ENCODE results near the gene LYL1. TPM values are rescaled to one million over a fixed set of nuclear protein-coding genes. Genes with fewer than 3 reads are reported as not detected.

LYL1 gene
- total and polyA plus RNA-seq, 9 of the 15 experiments (the other 6 are each of a cell fraction or from before 2014, with no cell fraction given) = 1.3 to 266 (median 34.0) TPM

GRCh38 chr19:13095934-13096927 lies 6.4 kb downstream of the LYL1 start (continued):
- TF ChIP-seq ATF3 (IDR thresholded peaks at IDR 0.05) (no peak), ATF3 (CRISPR knock-in tag; conservative IDR thresholded peaks at IDR 0.05) (peak; percentile 45; the same call in 1 of the 2 replicates), MNT (conservative IDR thresholded peaks at IDR 0.05) (0 out of 4 replicates have a peak, but pooled peaks of 1 of the 2 experiments have one; percentile 32), EP400 (IDR thresholded peaks at IDR 0.05) (no peak), ZC3H4 (CRISPR knock-in tag; IDR thresholded peaks at IDR 0.05; ENCODE audit: borderline replicate concordance) (peak; percentile 87; the same call in 1 of the 2 replicates), RAD51 (IDR thresholded peaks at IDR 0.05; ENCODE audit: borderline replicate concordance, low read depth) (0 out of 2 replicates have a peak, but pooled peaks have one; percentile 7), ZNF592 (IDR thresholded peaks at IDR 0.05) (peak; percentile 94), ZFX (CRISPR knock-in tag; IDR thresholded peaks at IDR 0.05) (peak; percentile 48; the same call in 1 of the 2 replicates), HNRNPLL (IDR thresholded peaks at IDR 0.05; ENCODE audit: low read depth, low read length, poor library complexity, severe bottlenecking) (peak; percentile 43), POLR2AphosphoS2 (IDR thresholded peaks at IDR 0.05; ENCODE audit: low read length) (peak; percentile 84; the same call in 1 of the 2 replicates), ZNF583 (CRISPR knock-in tag; IDR thresholded peaks at IDR 0.05) (peak; percentile 62; the same call in 1 of the 2 replicates), NR4A1 (CRISPR knock-in tag; IDR thresholded peaks at IDR 0.05) (no peak), NR4A1 (tag; IDR thresholded peaks at IDR 0.05) (0 out of 2 replicates have a peak, but pooled peaks have one; percentile 23), NFRKB (IDR thresholded peaks at IDR 0.05; ENCODE audit: low read depth) (peak; percentile 43; the same call in 1 of the 2 replicates)
- TF ChIP-seq, protein P1, sequence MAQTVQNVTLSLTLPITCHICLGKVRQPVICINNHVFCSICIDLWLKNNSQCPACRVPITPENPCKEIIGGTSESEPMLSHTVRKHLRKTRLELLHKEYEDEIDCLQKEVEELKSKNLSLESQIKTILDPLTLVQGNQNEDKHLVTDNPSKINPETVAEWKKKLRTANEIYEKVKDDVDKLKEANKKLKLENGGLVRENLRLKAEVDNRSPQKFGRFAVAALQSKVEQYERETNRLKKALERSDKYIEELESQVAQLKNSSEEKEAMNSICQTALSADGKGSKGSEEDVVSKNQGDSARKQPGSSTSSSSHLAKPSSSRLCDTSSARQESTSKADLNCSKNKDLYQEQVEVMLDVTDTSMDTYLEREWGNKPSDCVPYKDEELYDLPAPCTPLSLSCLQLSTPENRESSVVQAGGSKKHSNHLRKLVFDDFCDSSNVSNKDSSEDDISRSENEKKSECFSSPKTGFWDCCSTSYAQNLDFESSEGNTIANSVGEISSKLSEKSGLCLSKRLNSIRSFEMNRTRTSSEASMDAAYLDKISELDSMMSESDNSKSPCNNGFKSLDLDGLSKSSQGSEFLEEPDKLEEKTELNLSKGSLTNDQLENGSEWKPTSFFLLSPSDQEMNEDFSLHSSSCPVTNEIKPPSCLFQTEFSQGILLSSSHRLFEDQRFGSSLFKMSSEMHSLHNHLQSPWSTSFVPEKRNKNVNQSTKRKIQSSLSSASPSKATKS (CRISPR knock-in tag; IDR thresholded peaks at IDR 0.05) = 0 out of 2 replicates have a peak, but pooled peaks have one; percentile 45

All from K562 (cell line).